B cell (primary cell): Measurements from ENCODE around the gene NAP1L1. TPM values are rescaled to one million over a fixed set of nuclear protein-coding genes. Genes with fewer than 3 reads are reported as not detected.

Experiments
- ATAC-seq: fragments of 200-7000 bp; cut with Tn5 transposase; one replicate; pipeline ENCODE4 v1.10.0; 2021; ENCODE audit warnings: low read depth, mild to moderate bottlenecking, moderate number of reproducible peaks, moderate library complexity
- CTCF ChIA-PET: fragments of 350-600 bp; sonication (Branson Sonifier 250); formaldehyde crosslinking; loops from one replicate; lab custom pipeline; 2021; ENCODE audit warnings: antibody characterized with exemption, inconsistent platforms; lab: Charles Lee
- POLR2A ChIA-PET: fragments of 350-600 bp; sonication (Branson Sonifier 250); formaldehyde crosslinking; loops from one replicate; lab custom pipeline; 2021; ENCODE audit warnings: antibody characterized with exemption; lab: Charles Lee
- DNase-seq: peaks from one replicate; pipeline ENCODE4 v3.0.0; 2013
- H2AFZ ChIP-seq: 2 replicates; pipeline ENCODE4 v1.6.1; 2012; ENCODE audit warnings: mild to moderate bottlenecking, low read depth, low read length; ENCODE audit not compliant: insufficient read depth, poor library complexity, severe bottlenecking
- H3K27ac ChIP-seq, 2 donors: 1 replicate in 1 of 2; 2 replicates in 1 of 2; pipeline ENCODE4 v1.5.1; 2012 to 2013; ENCODE audit warnings: low read length in 2 of 2, mild to moderate bottlenecking in 2 of 2, moderate library complexity in 1 of 2
- H3K27me3 ChIP-seq, 4 experiments: fragments of 200-600 bp in 1 of 4; sonication (generic) in 1 of 4; replicated peaks in 1 of 4; 1 replicate in 2 of 4; 2 replicates in 2 of 4; pipeline versions ENCODE4 v1.6.1 to v1.7.0; 2013 to 2016; ENCODE audit warnings: low read length in 3 of 4, mild to moderate bottlenecking in 2 of 4, mixed read lengths in 1 of 4, moderate library complexity in 1 of 4; ENCODE audit not compliant: insufficient read depth in 4 of 4, control insufficient read depth in 3 of 4; ENCODE audit errors: control extremely low read depth in 1 of 4
- H3K36me3 ChIP-seq, 2 experiments: replicated peaks in 1 of 2; 1 replicate in 1 of 2; 2 replicates in 1 of 2; pipeline versions ENCODE4 v1.6.1 to v1.7.1; 2013; ENCODE audit warnings: low read length in 1 of 2; ENCODE audit not compliant: insufficient read depth in 2 of 2, control insufficient read depth in 1 of 2; ENCODE audit errors: control extremely low read depth in 1 of 2, extremely low read depth in 1 of 2
- H3K4me1 ChIP-seq, 2 donors: fragments of 200-600 bp in 1 of 2; sonication (generic) in 1 of 2; 1 replicate in 1 of 2; 2 replicates in 1 of 2; pipeline versions ENCODE4 v1.5.1 to v1.6.1; 2013 to 2017; ENCODE audit warnings: low read length in 2 of 2; ENCODE audit not compliant: control insufficient read depth in 2 of 2, insufficient read depth in 2 of 2
- H3K4me2 ChIP-seq: replicated peaks from 2 replicates; pipeline ENCODE3; 2012; ENCODE audit warnings: mild to moderate bottlenecking, low read depth, low read length; ENCODE audit not compliant: poor library complexity, severe bottlenecking
- H3K4me3 ChIP-seq, 5 experiments: fragments of 200-600 bp in 1 of 5; sonication (generic) in 1 of 5; 1 replicate in 3 of 5; 2 replicates in 2 of 5; pipeline versions ENCODE4 v1.5.1 to v1.7.0; 2011 to 2016; ENCODE audit warnings: low read length in 4 of 5, mild to moderate bottlenecking in 4 of 5, low read depth in 2 of 5, control low read depth in 1 of 5, moderate library complexity in 1 of 5; ENCODE audit not compliant: insufficient read depth in 1 of 5; ENCODE audit errors: control extremely low read depth in 1 of 5, extremely low read depth in 1 of 5
- H3K79me2 ChIP-seq: fragments of 200-600 bp; sonication (generic); one replicate; pipeline ENCODE4 v1.6.0; 2016; ENCODE audit warnings: low read length; ENCODE audit not compliant: control insufficient read depth, insufficient read depth
- H3K9ac ChIP-seq: fragments of 200-600 bp; sonication (generic); 2 replicates; pipeline ENCODE4 v1.6.1; 2017; ENCODE audit warnings: mild to moderate bottlenecking, low read length, moderate library complexity
- H3K9me3 ChIP-seq, 3 donors: one replicate each; pipeline versions ENCODE4 v1.6.1 to v1.7.1; 2013; ENCODE audit warnings: low read length in 2 of 3; ENCODE audit not compliant: control insufficient read depth in 2 of 3, insufficient read depth in 1 of 3; ENCODE audit errors: control extremely low read depth in 1 of 3
- H4K20me1 ChIP-seq: 2 replicates; pipeline ENCODE4 v1.6.0; 2012; ENCODE audit warnings: mild to moderate bottlenecking, low read length; ENCODE audit not compliant: insufficient read depth, control insufficient read depth, poor library complexity, severe bottlenecking
- H3K27ac Mint-ChIP-seq: one replicate; pipeline ENCODE4 v1.8.0; 2021; ENCODE audit warnings: mixed read lengths
- H3K27me3 Mint-ChIP-seq: one replicate; pipeline ENCODE4 v1.8.0; 2021; ENCODE audit warnings: mixed read lengths
- H3K4me1 Mint-ChIP-seq: one replicate; pipeline ENCODE4 v1.8.0; 2021; ENCODE audit warnings: mixed read lengths
- H3K4me3 Mint-ChIP-seq: one replicate; pipeline ENCODE4 v1.8.0; 2021; ENCODE audit warnings: mixed read lengths
- H3K9me3 Mint-ChIP-seq: one replicate; pipeline ENCODE4 v1.8.0; 2022; ENCODE audit warnings: mixed read lengths; ENCODE audit not compliant: insufficient read depth
- EZH2 ChIP-seq: IDR thresholded peaks from 2 replicates; pipeline ENCODE4 v1.6.1; 2012; ENCODE audit warnings: borderline replicate concordance, low read depth, mild to moderate bottlenecking, moderate library complexity, low read length; ENCODE audit not compliant: insufficient read depth, poor library complexity, severe bottlenecking
- WGBS: methylation state at CpG from one replicate; pipeline ENCODE4 v1.1.5; 2013; ENCODE audit warnings: missing lambda C conversion rate; ENCODE audit not compliant: insufficient coverage; 5-methylcytosine and 5-hydroxymethylcytosine counted together
- intact Hi-C: fragments of 100-400 bp; cut with micrococcal nuclease; formaldehyde crosslinking; loops from one replicate; pipeline ENCODE4 v1.10.0; 2022
- polyA plus RNA-seq: library from polyadenylated mRNA; depleted of rRNA; stranded (reverse); fragments of >200 nt; gene quantifications from 2 replicates; pipeline ENCODE4 v1.2.3, GENCODE V29; 2012
- total RNA-seq, 2 donors: library from RNA; stranded (reverse); fragments of 120-200 nt in 1 of 2; gene quantifications; 1 replicate in 1 of 2; 2 replicates in 1 of 2; pipeline versions ENCODE4 v1.2.3 to v1.2.4, GENCODE V29; 2013 to 2022
- TF ChIP-seq, protein P1 (sequence below): fragments of 200-600 bp; IDR thresholded peaks from one replicate; pipeline ENCODE4 v1.8.0; 2022; ENCODE audit warnings: antibody characterized with exemption, mild to moderate bottlenecking

NAP1L1 gene
- total and polyA plus RNA-seq, 2 donors (not counting 1 experiment from before 2014, with no cell fraction given) = 165 to 766 TPM

- Histone ChIP-seq H3K36me3 (no peaks in the 10 kb centered on the region), H3K79me2 (no peaks in the 10 kb centered on the region), H4K20me1 (no peaks in the 10 kb centered on the region), H3K4me1 (peaks cover 4% of the 10 kb centered on the region in 2 donors), H2AFZ (no peak overlapping the region), H3K9me3 (no peaks in the 10 kb centered on the region), H3K27ac (no peak overlapping the region), H3K4me2 (no peak overlapping the region), H3K9ac (no peak overlapping the region), H3K4me3 (no peak overlapping the region), H3K27me3 (peaks cover 2 to 36% (median 28%) of the 10 kb centered on the region in 4 experiments)
- intact Hi-C loops = no loop called here
- Mint-ChIP-seq H3K4me3 (no peak overlapping the region), H3K27ac (no peak overlapping the region), H3K27me3 (peaks cover 47% of the 10 kb centered on the region), H3K9me3 (no peaks in the 10 kb centered on the region), H3K4me1 (peaks cover 14% of the 10 kb centered on the region)
- DNase-seq (no peak), ATAC-seq (no peak)
- TF ChIP-seq EZH2 = no peak
- TF ChIP-seq, protein P1, sequence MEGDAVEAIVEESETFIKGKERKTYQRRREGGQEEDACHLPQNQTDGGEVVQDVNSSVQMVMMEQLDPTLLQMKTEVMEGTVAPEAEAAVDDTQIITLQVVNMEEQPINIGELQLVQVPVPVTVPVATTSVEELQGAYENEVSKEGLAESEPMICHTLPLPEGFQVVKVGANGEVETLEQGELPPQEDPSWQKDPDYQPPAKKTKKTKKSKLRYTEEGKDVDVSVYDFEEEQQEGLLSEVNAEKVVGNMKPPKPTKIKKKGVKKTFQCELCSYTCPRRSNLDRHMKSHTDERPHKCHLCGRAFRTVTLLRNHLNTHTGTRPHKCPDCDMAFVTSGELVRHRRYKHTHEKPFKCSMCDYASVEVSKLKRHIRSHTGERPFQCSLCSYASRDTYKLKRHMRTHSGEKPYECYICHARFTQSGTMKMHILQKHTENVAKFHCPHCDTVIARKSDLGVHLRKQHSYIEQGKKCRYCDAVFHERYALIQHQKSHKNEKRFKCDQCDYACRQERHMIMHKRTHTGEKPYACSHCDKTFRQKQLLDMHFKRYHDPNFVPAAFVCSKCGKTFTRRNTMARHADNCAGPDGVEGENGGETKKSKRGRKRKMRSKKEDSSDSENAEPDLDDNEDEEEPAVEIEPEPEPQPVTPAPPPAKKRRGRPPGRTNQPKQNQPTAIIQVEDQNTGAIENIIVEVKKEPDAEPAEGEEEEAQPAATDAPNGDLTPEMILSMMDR = no peak
- ChIA-PET POLR2A (interaction anchor here (0.5 kb wide), 1 partner anchor 9 kb away, joined by 3 read pairs; no protein-coding TSS in a partner anchor), CTCF (no interaction called here)
- 100% methylated on average over 1 of the region's 3 CpGs for WGBS
Observed at GRCh38 chr12:76024942-76025600, 59.4 kb downstream of the NAP1L1 start.

DNA sequence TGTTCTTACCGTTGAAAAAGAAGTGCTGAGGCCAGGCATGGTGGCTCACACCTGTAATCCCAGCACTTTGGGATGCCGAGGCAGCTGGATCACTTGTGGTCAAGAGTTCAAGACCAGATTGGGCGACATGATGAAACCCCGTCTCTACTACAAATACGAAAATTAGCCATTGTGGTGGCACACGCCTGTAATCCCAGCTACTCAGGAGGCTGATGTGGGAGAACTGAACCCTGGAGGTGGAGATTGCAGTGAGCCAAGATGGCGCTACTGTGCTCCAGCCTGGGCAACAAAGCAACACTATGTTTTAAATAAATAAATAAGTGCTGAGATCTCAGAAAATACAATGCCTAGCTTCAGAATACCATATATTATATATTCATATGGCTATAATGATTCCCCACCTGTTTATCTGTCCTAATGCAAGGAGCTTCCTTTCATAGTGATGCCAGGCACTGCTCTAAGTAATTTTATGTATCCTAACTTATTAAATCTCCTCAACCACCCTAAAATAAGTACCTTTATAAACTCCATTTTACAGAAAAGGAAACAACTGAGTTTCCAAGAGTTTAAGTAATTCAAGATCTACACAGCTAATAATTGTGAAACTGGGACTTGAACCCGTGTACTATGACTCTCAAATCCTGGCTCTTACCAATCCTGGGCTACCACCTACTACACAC lies 60.2 kb downstream of the NAP1L1 start:
- Histone ChIP-seq H3K9me3 (no peaks in the 10 kb centered on the region), H2AFZ (no peak overlapping the region), H3K79me2 (no peaks in the 10 kb centered on the region), H3K9ac (no peak overlapping the region), H3K27ac (no peak overlapping the region), H3K36me3 (no peaks in the 10 kb centered on the region), H4K20me1 (no peaks in the 10 kb centered on the region), H3K4me1 (no peaks in the 10 kb centered on the region), H3K4me3 (no peak overlapping the region), H3K4me2 (no peak overlapping the region), H3K27me3 (peaks cover 2 to 30% (median 22%) of the 10 kb centered on the region in 4 experiments)
- no peak overlapping the region for H3K4me3 Mint-ChIP-seq
- no peak overlapping the region for H3K27ac Mint-ChIP-seq
- peaks cover 10% of the 10 kb centered on the region for H3K4me1 Mint-ChIP-seq
- no peak for TF ChIP-seq EZH2
- DNase-seq (no peak), ATAC-seq (no peak)
- intact Hi-C loops = no loop called here
- ChIA-PET CTCF (no interaction called here), POLR2A (interaction anchor here (0.5 kb wide), 1 partner anchor 10 kb away, joined by 3 read pairs; no protein-coding TSS in a partner anchor)
- H3K9me3 Mint-ChIP-seq = no peaks in the 10 kb centered on the region
- 78% methylated on average over 6 of the region's 8 CpGs for WGBS
- H3K27me3 Mint-ChIP-seq = peaks cover 44% of the 10 kb centered on the region
